BE2C (cell line): ENCODE measurements around the gene ZBTB26.
"Not testable (repeated sequence)": the region's sequence is repeated elsewhere in the genome, so short reads cannot be mapped to it uniquely, and the experiment has no call there.

ENCODE experiments used
- DNase-seq: peaks from one replicate; pipeline ENCODE4 v3.0.0-alpha.2; 2020
- H3K27me3 ChIP-seq: fragments of 250-450 bp; sonication (Bioruptor Pico); 2 replicates; pipeline ENCODE4 v1.5.1; 2020; ENCODE audit warnings: mild to moderate bottlenecking
- H3K36me3 ChIP-seq: fragments of 250-450 bp; sonication (Bioruptor Pico); 2 replicates; pipeline ENCODE4 v1.5.1; 2020; ENCODE audit warnings: mild to moderate bottlenecking
- H3K4me1 ChIP-seq: fragments of 250-450 bp; sonication (Bioruptor Pico); 2 replicates; pipeline ENCODE4 v1.5.1; 2020
- H3K4me3 ChIP-seq: 2 replicates; pipeline ENCODE4 v1.5.1; 2011; ENCODE audit warnings: low read depth, low read length
- H3K9me3 ChIP-seq: fragments of 250-450 bp; sonication (Bioruptor Pico); 2 replicates; pipeline ENCODE4 v1.5.1; 2020
- TF ChIP-seq, protein P1 (sequence below): IDR thresholded peaks from 2 replicates; pipeline ENCODE4 v1.5.1; 2012; ENCODE audit warnings: mild to moderate bottlenecking, low read depth, low read length

The ZBTB26 gene

GRCh38 chr9:122912964-122913673 is 18.2 kb downstream of the ZBTB26 start, which contains the start of gene ZBTB6:
ZBTB6 (minus strand) TSS chr9:122913323; CDS start chr9:122912072, 1,251 bp downstream.
- peak; percentile 76 for DNase-seq
- peak within 1 kb of the TSS; percentile 74 for H3K4me3 ChIP-seq

DNA sequence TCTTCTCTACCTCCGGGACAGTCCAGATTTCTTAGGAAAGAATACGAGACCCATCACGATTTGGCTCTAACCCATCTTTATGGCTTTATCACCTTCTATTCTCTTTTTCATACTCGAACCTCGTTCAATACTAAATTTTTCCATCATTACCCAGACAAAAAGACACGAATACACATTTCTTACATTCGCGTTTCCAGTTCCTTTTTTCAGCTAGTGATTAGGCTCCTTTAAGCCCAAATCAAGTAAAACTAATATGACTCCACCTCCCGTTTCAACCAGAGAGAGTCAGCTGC is 18.7 kb downstream of the ZBTB26 start:
- Histone ChIP-seq H3K4me1 (no peaks in the 10 kb centered on the region), H3K36me3 (peaks cover 16% of the 10 kb centered on the region), H3K4me3 (peak overlapping the region; percentile 74), H3K9me3 (no peaks in the 10 kb centered on the region), H3K27me3 (no peaks in the 10 kb centered on the region)
- DNase-seq: no peak
- TF ChIP-seq, protein P1, sequence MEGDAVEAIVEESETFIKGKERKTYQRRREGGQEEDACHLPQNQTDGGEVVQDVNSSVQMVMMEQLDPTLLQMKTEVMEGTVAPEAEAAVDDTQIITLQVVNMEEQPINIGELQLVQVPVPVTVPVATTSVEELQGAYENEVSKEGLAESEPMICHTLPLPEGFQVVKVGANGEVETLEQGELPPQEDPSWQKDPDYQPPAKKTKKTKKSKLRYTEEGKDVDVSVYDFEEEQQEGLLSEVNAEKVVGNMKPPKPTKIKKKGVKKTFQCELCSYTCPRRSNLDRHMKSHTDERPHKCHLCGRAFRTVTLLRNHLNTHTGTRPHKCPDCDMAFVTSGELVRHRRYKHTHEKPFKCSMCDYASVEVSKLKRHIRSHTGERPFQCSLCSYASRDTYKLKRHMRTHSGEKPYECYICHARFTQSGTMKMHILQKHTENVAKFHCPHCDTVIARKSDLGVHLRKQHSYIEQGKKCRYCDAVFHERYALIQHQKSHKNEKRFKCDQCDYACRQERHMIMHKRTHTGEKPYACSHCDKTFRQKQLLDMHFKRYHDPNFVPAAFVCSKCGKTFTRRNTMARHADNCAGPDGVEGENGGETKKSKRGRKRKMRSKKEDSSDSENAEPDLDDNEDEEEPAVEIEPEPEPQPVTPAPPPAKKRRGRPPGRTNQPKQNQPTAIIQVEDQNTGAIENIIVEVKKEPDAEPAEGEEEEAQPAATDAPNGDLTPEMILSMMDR: no peak

More at GRCh38 chr9:122912964-122913673, 18.2 kb downstream of the ZBTB26 start, which contains the start of gene ZBTB6:
- H3K27me3 ChIP-seq: no peaks in the 10 kb centered on the region
- H3K4me1 ChIP-seq: no peaks in the 10 kb centered on the region
- no peaks in the 10 kb centered on the region for H3K9me3 ChIP-seq
- peaks cover 17% of the 10 kb centered on the region for H3K36me3 ChIP-seq
- TF ChIP-seq, protein P1: no peak

- not testable (repeated sequence) for DNase-seq, H3K4me3 ChIP-seq
Measured at GRCh38 chr9:122906122-122906521, 25.2 kb downstream of the ZBTB26 start.

GRCh38 chr9:122904823-122905710 is 26.2 kb downstream of the ZBTB26 start, which contains the start of gene RC3H2:
RC3H2 (minus strand) TSS chr9:122905359; CDS start chr9:122897509, 7,850 bp downstream.
- Histone ChIP-seq H3K4me3 (peak within 1 kb of the TSS; percentile 96), H3K27me3 (no peaks in the 10 kb centered on the region), H3K4me1 (no peaks in the 10 kb centered on the region), H3K9me3 (no peaks in the 10 kb centered on the region), H3K36me3 (no peaks in the 10 kb centered on the region; the same call in none of the 2 replicates)
- TF ChIP-seq, protein P1: no peak
- peak; percentile 99 for DNase-seq

More at GRCh38 chr9:122906122-122906521, 25.2 kb downstream of the ZBTB26 start:
- H3K9me3 ChIP-seq, H3K27me3 ChIP-seq, H3K4me1 ChIP-seq, H3K36me3 ChIP-seq: not testable (repeated sequence)

DNA sequence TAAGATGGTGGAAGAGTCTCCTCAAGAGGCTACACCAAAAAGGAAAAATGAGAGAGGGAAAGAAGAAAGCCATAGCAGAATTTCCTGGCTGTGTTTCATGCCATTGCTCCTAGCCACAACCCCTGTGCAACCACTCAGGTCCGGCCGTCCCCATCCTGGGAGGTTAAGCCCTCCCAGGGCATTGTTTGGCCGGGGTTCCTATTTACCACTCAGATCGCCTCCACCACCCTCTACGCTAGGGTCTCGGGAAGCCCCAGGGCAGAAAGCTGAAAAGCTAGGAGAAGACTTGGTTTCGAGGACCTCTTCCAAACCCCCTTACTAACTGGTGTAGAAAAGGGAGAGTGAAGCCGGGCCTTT is 26.9 kb downstream of the ZBTB26 start:
- H3K27me3 ChIP-seq: no peaks in the 10 kb centered on the region
- TF ChIP-seq, protein P1: no peak
- H3K9me3 ChIP-seq: no peaks in the 10 kb centered on the region
- peak; percentile 44 for DNase-seq
- H3K36me3 ChIP-seq: no peaks in the 10 kb centered on the region; the same call in none of the 2 replicates
- H3K4me3 ChIP-seq: peak overlapping the region; percentile 96
- H3K4me1 ChIP-seq: no peaks in the 10 kb centered on the region

- no peak for DNase-seq
- H3K4me3 ChIP-seq: no peak overlapping the region
- H3K9me3 ChIP-seq: no peaks in the 10 kb centered on the region
- no peaks in the 10 kb centered on the region for H3K27me3 ChIP-seq
- H3K36me3 ChIP-seq: peaks cover 11% of the 10 kb centered on the region
- no peaks in the 10 kb centered on the region for H3K4me1 ChIP-seq
- TF ChIP-seq, protein P1: no peak
Measured at GRCh38 chr9:122900791-122901190, 30.5 kb downstream of the ZBTB26 start.
